Mammary epithelial cell (primary cell): ENCODE measurements around the gene ATP13A3.

ENCODE experiments used
- CTCF ChIP-seq, 2 donors: IDR thresholded peaks in 1 of 2; conservative IDR thresholded peaks in 1 of 2; 2 replicates each; pipeline ENCODE4 v1.5.1; 2011 to 2012; ENCODE audit warnings: inconsistent platforms in 2 of 2, low read length in 2 of 2, mild to moderate bottlenecking in 2 of 2, control low read depth in 1 of 2, low read depth in 1 of 2; ENCODE audit not compliant: insufficient read depth in 1 of 2; ENCODE audit errors: extremely low read depth in 1 of 2
- EZH2 ChIP-seq: IDR thresholded peaks from 2 replicates; pipeline ENCODE4 v1.6.1; 2012; ENCODE audit warnings: low read length, inconsistent platforms, borderline replicate concordance

GRCh38 chr3:194386066-194386465 is 100.7 kb downstream of the ATP13A3 start:
- TF ChIP-seq CTCF (conservative IDR thresholded peaks at IDR 0.05 in 1 of 2, IDR thresholded peaks at IDR 0.05 in 1 of 2; ENCODE audit: extremely low read depth in 1 of 2, insufficient read depth in 1 of 2, low read depth in 1 of 2, low read length in 2 of 2) (no peak), EZH2 (no peak)
